ENCODE results near the gene SSH2. TPM values are rescaled to one million over a fixed set of nuclear protein-coding genes. Genes with fewer than 3 reads are reported as not detected.

SSH2 gene
- total and polyA plus RNA-seq, 4 donors, result 7.5 to 14.1 (median 11.2) TPM

- TF ChIP-seq REST (IDR thresholded peaks at IDR 0.05) (no peak), TAF1 (conservative IDR thresholded peaks at IDR 0.05) (no peak), FOXA2 (IDR thresholded peaks at IDR 0.05) (no peak), ATF3 (IDR thresholded peaks at IDR 0.05) (no peak)
Measured at GRCh38 chr17:29588017-29588561, 341.9 kb downstream of the SSH2 start (continued).

- TF ChIP-seq RAD21 (IDR thresholded peaks at IDR 0.05) (no peak), ZBTB33 (IDR thresholded peaks at IDR 0.05) (no peak), REST (IDR thresholded peaks at IDR 0.05) (no peak), YY1 (IDR thresholded peaks at IDR 0.05) (no peak), GABPA (IDR thresholded peaks at IDR 0.05 in 1 of 2, conservative IDR thresholded peaks at IDR 0.05 in 1 of 2) (no peak), HNF4G (IDR thresholded peaks at IDR 0.05) (no peak), SP1 (IDR thresholded peaks at IDR 0.05) (no peak), NR2F2 (IDR thresholded peaks at IDR 0.05) (no peak), EGR1 (IDR thresholded peaks at IDR 0.05; ENCODE audit: low read depth in 2 of 2) (no peak), FOXA2 (IDR thresholded peaks at IDR 0.05) (no peak), MAX (IDR thresholded peaks at IDR 0.05) (no peak)
- no peak for DNase-seq (ENCODE audit: low spot score)
- Histone ChIP-seq H3K27me3 (ENCODE audit: control insufficient read depth in 4 of 4, insufficient read depth in 4 of 4, low read length in 3 of 4) (no peaks in the 10 kb centered on the region), H3K9me3 (ENCODE audit: control insufficient read depth in 4 of 4, low read length in 3 of 4) (no peaks in the 10 kb centered on the region), H3K27ac (ENCODE audit: low read depth in 1 of 2, low read length in 2 of 2) (no peak overlapping the region), H3K4me1 (ENCODE audit: control insufficient read depth in 4 of 4, insufficient read depth in 4 of 4, low read length in 3 of 4) (peaks cover 4 to 48% (median 38%) of the 10 kb centered on the region in 4 donors), H3K4me3 (ENCODE audit: low read depth in 1 of 3, low read length in 3 of 3) (no peak overlapping the region), H3K36me3 (ENCODE audit: control insufficient read depth in 4 of 4, insufficient read depth in 3 of 4, low read depth in 1 of 4, low read length in 3 of 4) (no peaks in the 10 kb centered on the region), H3K9ac (ENCODE audit: low read depth in 1 of 2, low read length in 2 of 2) (no peak overlapping the region)
- WGBS, result 94% methylated on average over 6 of the region's 6 CpGs
Measured at GRCh38 chr17:29587591-29587990, 342.4 kb downstream of the SSH2 start.
